22Rv1 (cell line): Measurements from ENCODE around the gene CEP152.
"Not testable (repeated sequence)": the region's sequence is repeated elsewhere in the genome, so short reads cannot be mapped to it uniquely, and the experiment has no call there.

Source experiments
- H3K27ac ChIP-seq: fragments of 450-650 bp; 2 replicates; pipeline ENCODE4 v1.5.1; 2017
- CTCF ChIP-seq: fragments of 450-650 bp; IDR thresholded peaks from 2 replicates; pipeline ENCODE4 v1.5.1; 2017; ENCODE audit warnings: mild to moderate bottlenecking
- ZFX ChIP-seq: fragments of 450-650 bp; IDR thresholded peaks from 2 replicates; pipeline ENCODE4 v1.6.1; 2017; ENCODE audit warnings: antibody characterized with exemption, borderline replicate concordance

CEP152 gene

GRCh38 chr15:48796930-48797329 lies 13.9 kb downstream of the CEP152 start:
- H3K27ac ChIP-seq = no peak overlapping the region
- TF ChIP-seq ZFX (no peak), CTCF (no peak)

DNA sequence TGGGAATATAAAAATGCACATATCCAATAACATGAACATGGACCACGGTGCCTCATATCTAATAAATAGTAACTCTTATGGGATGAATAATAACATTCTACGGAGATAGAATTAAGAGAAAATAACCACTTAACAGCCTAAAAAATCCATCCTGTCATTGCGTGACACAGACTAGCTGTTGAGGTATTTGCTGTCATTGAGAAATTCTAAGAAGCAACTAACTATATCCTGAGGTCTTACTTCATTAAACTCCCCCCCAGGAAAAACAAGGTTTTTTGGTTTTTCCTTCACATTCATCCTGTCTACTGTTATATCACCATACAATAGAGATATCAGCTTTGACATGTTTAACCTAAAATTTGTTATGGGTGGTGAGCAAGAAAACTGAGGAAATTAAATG lies 14.3 kb downstream of the CEP152 start:
- no peak overlapping the region for H3K27ac ChIP-seq
- TF ChIP-seq CTCF (no peak), ZFX (no peak)

DNA sequence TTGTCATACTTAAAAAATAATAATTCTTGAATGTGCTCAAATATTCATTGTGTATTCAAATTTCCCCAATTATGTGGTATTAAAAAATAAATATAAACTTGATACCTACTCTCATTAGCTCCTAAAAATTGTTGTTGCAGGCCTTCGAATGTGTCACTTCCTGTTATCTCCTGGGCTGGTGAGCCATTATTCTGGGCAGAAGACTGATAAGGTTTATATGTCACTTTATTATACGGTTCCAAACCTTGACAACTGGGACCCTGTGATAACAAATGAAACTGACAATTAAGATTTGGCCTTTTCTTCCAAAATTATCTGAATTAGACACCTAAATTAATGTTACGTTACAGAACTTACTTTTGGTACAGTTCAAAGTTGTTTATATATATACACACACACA lies 15.0 kb downstream of the CEP152 start:
- no peak overlapping the region for H3K27ac ChIP-seq

DNA sequence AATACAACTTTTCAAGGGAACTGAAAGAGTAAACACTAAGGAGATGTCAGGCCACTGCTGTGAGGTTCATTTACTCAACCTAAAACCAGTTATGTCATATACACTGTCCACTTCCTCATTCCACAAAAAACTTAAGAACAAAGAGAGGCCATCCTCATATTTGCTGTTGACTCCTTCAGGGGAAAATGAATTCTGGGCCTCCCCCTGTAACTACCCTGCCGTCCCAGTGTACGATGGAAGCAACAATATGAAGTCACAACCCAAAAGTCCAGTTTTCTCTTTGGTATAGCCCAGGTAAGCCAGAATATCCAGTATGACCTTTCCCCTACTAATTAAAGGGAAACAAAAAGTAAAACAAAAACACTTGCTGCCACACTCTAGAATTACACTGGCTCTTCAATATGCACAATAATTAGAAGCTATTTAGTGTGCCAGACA lies 16.2 kb downstream of the CEP152 start:
- TF ChIP-seq CTCF (no peak), ZFX (no peak)
- no peak overlapping the region for H3K27ac ChIP-seq

More for the DNA sequence above, 15.0 kb downstream of the CEP152 start:
- TF ChIP-seq CTCF (no peak), ZFX (no peak)

DNA sequence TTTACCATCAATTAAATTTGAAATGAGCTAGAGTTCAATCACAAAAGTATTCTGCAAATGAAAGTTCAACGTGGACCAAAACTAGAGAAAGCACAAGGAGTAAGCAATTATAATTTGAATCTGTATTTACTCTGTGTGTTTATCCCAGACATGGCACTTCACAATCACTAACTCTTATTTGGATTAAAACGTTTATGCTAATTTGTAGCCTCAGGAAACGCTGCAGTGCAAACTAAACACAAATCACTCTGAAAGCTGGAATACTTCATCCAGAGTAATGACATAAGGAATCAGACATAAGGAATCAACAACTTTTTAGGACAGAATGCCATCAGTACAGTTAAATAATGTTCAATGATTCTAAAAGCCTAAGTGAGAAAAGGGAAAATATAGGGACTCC lies 18.5 kb downstream of the CEP152 start:
- TF ChIP-seq CTCF (no peak), ZFX (no peak)
- peak overlapping the region; percentile 27; the same call in 1 of the 2 replicates for H3K27ac ChIP-seq

GRCh38 chr15:48790466-48791115 lies 20.3 kb downstream of the CEP152 start:
- not testable (repeated sequence) for H3K27ac ChIP-seq

GRCh38 chr15:48785712-48786111 lies 25.2 kb downstream of the CEP152 start:
- TF ChIP-seq ZFX (no peak), CTCF (no peak)
- H3K27ac ChIP-seq = no peak overlapping the region

GRCh38 chr15:48785195-48785594 lies 25.7 kb downstream of the CEP152 start:
- TF ChIP-seq CTCF = no peak
- H3K27ac ChIP-seq = no peak overlapping the region
